ENCODE measurements around the gene SRRM1. TPM values are rescaled to one million over a fixed set of nuclear protein-coding genes. Genes with fewer than 3 reads are reported as not detected.
A peak's percentile ranks its signal among the peaks of the same experiment; 100 is the strongest.
"Not testable (repeated sequence)": the region's sequence is repeated elsewhere in the genome, so short reads cannot be mapped to it uniquely, and the experiment has no call there.

SRRM1 gene
- total RNA-seq, 1 donor from 2014 or later: 60.2 TPM

GRCh38 chr1:24694380-24694843 is 51.3 kb downstream of the SRRM1 start:
- peak; percentile 76 for DNase-seq

GRCh38 chr1:24695202-24695974 is 52.3 kb downstream of the SRRM1 start:
- peak; percentile 49 for DNase-seq

GRCh38 chr1:24696041-24696755 is 53.1 kb downstream of the SRRM1 start:
- peak; percentile 28 for DNase-seq

GRCh38 chr1:24696756-24697330 is 53.7 kb downstream of the SRRM1 start:
- no peak for DNase-seq

- DNase-seq: not testable (repeated sequence)
Observed at GRCh38 chr1:24697453-24698001, 54.4 kb downstream of the SRRM1 start.

GRCh38 chr1:24698326-24698725 is 55.2 kb downstream of the SRRM1 start:
- not testable (repeated sequence) for DNase-seq

GRCh38 chr1:24699628-24700027 is 56.5 kb downstream of the SRRM1 start:
- peak; percentile 35 for DNase-seq

GRCh38 chr1:24702511-24703293 is 59.6 kb downstream of the SRRM1 start:
- DNase-seq: peak; percentile 96

- DNase-seq: peak; percentile 60
Observed at GRCh38 chr1:24704411-24705259, 61.5 kb downstream of the SRRM1 start.

- DNase-seq: peak; percentile 94
Observed at GRCh38 chr1:24705260-24706073, 62.4 kb downstream of the SRRM1 start.

- DNase-seq: not testable (repeated sequence)
Observed at GRCh38 chr1:24706074-24706389, 62.9 kb downstream of the SRRM1 start.

- no peak for DNase-seq
Observed at GRCh38 chr1:24707687-24708086, 64.6 kb downstream of the SRRM1 start.

GRCh38 chr1:24708938-24709337 is 65.8 kb downstream of the SRRM1 start:
- no peak for DNase-seq

GRCh38 chr1:24709791-24710441 is 66.8 kb downstream of the SRRM1 start:
- no peak for DNase-seq

GRCh38 chr1:24711329-24711728 is 68.2 kb downstream of the SRRM1 start:
- no peak for DNase-seq

GRCh38 chr1:24713176-24713575 is 70.1 kb downstream of the SRRM1 start:
- no peak for DNase-seq

- no peak for DNase-seq
Observed at GRCh38 chr1:24713736-24714135, 70.6 kb downstream of the SRRM1 start.

- no peak for DNase-seq
Observed at GRCh38 chr1:24714859-24715520, 71.9 kb downstream of the SRRM1 start.

- DNase-seq: no peak
Observed at GRCh38 chr1:24715658-24716057, 72.6 kb downstream of the SRRM1 start.

All from tongue (tissue), 2 donors.